ENCODE results near the gene NCAM2. TPM values are rescaled to one million over a fixed set of nuclear protein-coding genes. Genes with fewer than 3 reads are reported as not detected.

NCAM2 gene
- total and polyA plus RNA-seq, 4 donors = 0.45 to 11.7 (median 5.8) TPM

- ATAC-seq (ENCODE audit: insufficient read depth, low FRiP score) (no peak), DNase-seq (no peak)
- H3K27ac ChIP-seq (ENCODE audit: low read depth in 1 of 2, low read length in 1 of 2) = no peak overlapping the region
- no peaks in the 10 kb centered on the region for H3K36me3 ChIP-seq (ENCODE audit: control insufficient read depth in 4 of 4, insufficient read depth in 4 of 4, low read length in 4 of 4)
- H3K4me1 ChIP-seq (ENCODE audit: control insufficient read depth in 5 of 5, insufficient read depth in 5 of 5, low read length in 5 of 5) = peaks cover 0 to 4% (median 0%) of the 10 kb centered on the region in 5 donors
- TF ChIP-seq CTCF (IDR thresholded peaks at IDR 0.05; ENCODE audit: control extremely low read depth, extremely low read depth) = no peak
- H3K9me3 ChIP-seq (ENCODE audit: control insufficient read depth in 4 of 4, insufficient read depth in 3 of 4, low read length in 3 of 4) = peaks cover 0 to 2% (median 0%) of the 10 kb centered on the region in 4 donors
- H3K9ac ChIP-seq (ENCODE audit: insufficient read depth in 1 of 2, low read length in 2 of 2) = no peak overlapping the region
- no peaks in the 10 kb centered on the region for H3K27me3 ChIP-seq (ENCODE audit: control insufficient read depth in 3 of 3, insufficient read depth in 3 of 3, low read length in 2 of 3)
- WGBS, 2 donors = 85% methylated on average over 4 of the region's 4 CpGs
- H3K4me3 ChIP-seq = no peak overlapping the region
These were observed 116.3 kb downstream of the NCAM2 start for GRCh38 chr21:21114461-21114860.

- peaks cover 0 to 4% (median 0%) of the 10 kb centered on the region in 5 donors for H3K4me1 ChIP-seq (ENCODE audit: control insufficient read depth in 5 of 5, insufficient read depth in 5 of 5, low read length in 5 of 5)
These were observed 120.9 kb downstream of the NCAM2 start for GRCh38 chr21:21119091-21119490.

GRCh38 chr21:21122680-21123079, 124.5 kb downstream of the NCAM2 start:
- ATAC-seq (ENCODE audit: insufficient read depth, low FRiP score) = no peak
- no peak overlapping the region for H3K9ac ChIP-seq (ENCODE audit: insufficient read depth in 1 of 2, low read length in 2 of 2)

More at GRCh38 chr21:21119091-21119490, 120.9 kb downstream of the NCAM2 start:
- Histone ChIP-seq H3K27me3 (ENCODE audit: control insufficient read depth in 3 of 3, insufficient read depth in 3 of 3, low read length in 2 of 3) (no peaks in the 10 kb centered on the region), H3K27ac (ENCODE audit: low read depth in 1 of 2, low read length in 1 of 2) (no peak overlapping the region), H3K9ac (ENCODE audit: insufficient read depth in 1 of 2, low read length in 2 of 2) (no peak overlapping the region), H3K9me3 (ENCODE audit: control insufficient read depth in 4 of 4, insufficient read depth in 3 of 4, low read length in 3 of 4) (no peaks in the 10 kb centered on the region), H3K36me3 (ENCODE audit: control insufficient read depth in 4 of 4, insufficient read depth in 4 of 4, low read length in 4 of 4) (no peaks in the 10 kb centered on the region), H3K4me3 (no peak overlapping the region)
- WGBS, 2 donors = 84 to 85% methylated on average over 2 of the region's 2 CpGs
- ATAC-seq (ENCODE audit: insufficient read depth, low FRiP score) (no peak), DNase-seq (no peak)
- TF ChIP-seq CTCF (IDR thresholded peaks at IDR 0.05; ENCODE audit: control extremely low read depth, extremely low read depth) = no peak

More at GRCh38 chr21:21122680-21123079, 124.5 kb downstream of the NCAM2 start:
- no peak overlapping the region for H3K4me3 ChIP-seq
- H3K4me1 ChIP-seq (ENCODE audit: control insufficient read depth in 5 of 5, insufficient read depth in 5 of 5, low read length in 5 of 5) = peaks cover 0 to 4% (median 0%) of the 10 kb centered on the region in 5 donors
- no peaks in the 10 kb centered on the region for H3K27me3 ChIP-seq (ENCODE audit: control insufficient read depth in 3 of 3, insufficient read depth in 3 of 3, low read length in 2 of 3)
- no peak for TF ChIP-seq CTCF (IDR thresholded peaks at IDR 0.05; ENCODE audit: control extremely low read depth, extremely low read depth)
- H3K27ac ChIP-seq (ENCODE audit: low read depth in 1 of 2, low read length in 1 of 2) = no peak overlapping the region
- no peaks in the 10 kb centered on the region for H3K9me3 ChIP-seq (ENCODE audit: control insufficient read depth in 4 of 4, insufficient read depth in 3 of 4, low read length in 3 of 4)
- H3K36me3 ChIP-seq (ENCODE audit: control insufficient read depth in 4 of 4, insufficient read depth in 4 of 4, low read length in 4 of 4) = no peaks in the 10 kb centered on the region
- 75 to 85% methylated on average over 3 of the region's 3 CpGs for WGBS, 2 donors
- DNase-seq = no peak
